HepG2 (cell line): Measurements from ENCODE around the gene PIGO. TPM values are rescaled to one million over a fixed set of nuclear protein-coding genes. Genes with fewer than 3 reads are reported as not detected.

ENCODE experiments used
- ATAC-seq: fragments of 200-7000 bp; cut with Tn5 transposase; 3 replicates; pipeline ENCODE4 v1.9.1; 2020; ENCODE audit warnings: mild to moderate bottlenecking, moderate library complexity
- BruUV-seq: library from RNA; stranded (reverse); fragments of 400-500 nt; replicated peaks from 2 replicates; lab custom pipeline; 2021; lab: Mats Ljungman, UMichigan
- CTCF ChIA-PET: fragments of 300-600 bp; formaldehyde crosslinking; extraction: SDS; loops from one replicate; lab custom pipeline; 2021; ENCODE audit warnings: low total read pairs, inconsistent platforms, low intra/inter-chr PET ratio; lab: Yijun Ruan, JAX
- POLR2A ChIA-PET: fragments of 350-600 bp; sonication (Branson Sonifier 250); formaldehyde crosslinking; loops from one replicate; lab custom pipeline; 2020; ENCODE audit warnings: antibody characterized with exemption, inconsistent platforms; lab: Yijun Ruan, JAX
- DNase-seq: peaks from one replicate; pipeline ENCODE4 v3.0.0-alpha.2; 2015; ENCODE audit warnings: low spot score
- FAIRE-seq: peaks from 3 replicates; lab custom pipeline; 2011; peaks lifted over from hg19 to GRCh38; lab: Jason Lieb, UNC
- H2AFZ ChIP-seq: one replicate; pipeline ENCODE4 v1.6.1; 2011; ENCODE audit warnings: low read length, inconsistent platforms
- H3K27ac ChIP-seq: fragments of 300-600 bp; 3 replicates; pipeline ENCODE4 v1.8.0; 2011; ENCODE audit warnings: mixed run types, mild to moderate bottlenecking, mixed read lengths, low read length, inconsistent platforms; ENCODE audit not compliant: insufficient read depth; ENCODE audit errors: extremely low read length
- H3K27me3 ChIP-seq, 2 experiments: fragments of 200-600 bp in 1 of 2; 2 replicates in 1 of 2; 3 replicates in 1 of 2; pipeline versions ENCODE4 v1.6.0 to v1.8.0; 2011; ENCODE audit warnings: low read length in 2 of 2, mild to moderate bottlenecking in 2 of 2, moderate library complexity in 2 of 2, inconsistent platforms in 1 of 2; ENCODE audit not compliant: insufficient read depth in 2 of 2, control insufficient read depth in 1 of 2
- H3K36me3 ChIP-seq, 2 experiments: fragments of 200-600 bp in 1 of 2; replicated peaks in 1 of 2; 2 replicates in 1 of 2; 3 replicates in 1 of 2; pipeline versions ENCODE4 v1.5.1 to v1.8.0; 2011; ENCODE audit warnings: low read length in 2 of 2, inconsistent platforms in 1 of 2; ENCODE audit not compliant: insufficient read depth in 2 of 2, control insufficient read depth in 1 of 2
- H3K4me1 ChIP-seq: 2 replicates; pipeline ENCODE4 v1.5.1; 2012; ENCODE audit warnings: low read length, inconsistent platforms; ENCODE audit not compliant: insufficient read depth
- H3K4me2 ChIP-seq: 2 replicates; pipeline ENCODE4 v1.6.0; 2011; ENCODE audit warnings: low read depth, low read length, inconsistent platforms
- H3K4me3 ChIP-seq, 3 experiments: fragments of 200-600 bp in 1 of 3; sonication (generic), shearing (Covaris generic) in 1 of 3; replicated peaks in 1 of 3; 2 replicates each; pipeline ENCODE4 v1.5.1; 2011 to 2016; ENCODE audit warnings: low read length in 3 of 3, inconsistent platforms in 2 of 3, low read depth in 2 of 3, mild to moderate bottlenecking in 2 of 3, control low read depth in 1 of 3, mixed read lengths in 1 of 3; ENCODE audit not compliant: insufficient read depth in 1 of 3
- H3K79me2 ChIP-seq: one replicate; pipeline ENCODE4 v1.6.1; 2011; ENCODE audit warnings: low read length, inconsistent platforms; ENCODE audit not compliant: insufficient read depth
- H3K9ac ChIP-seq: 2 replicates; pipeline ENCODE4 v1.6.0; 2011; ENCODE audit warnings: mild to moderate bottlenecking, low read depth, low read length, inconsistent platforms; ENCODE audit not compliant: insufficient read depth
- H3K9me3 ChIP-seq: 2 replicates; pipeline ENCODE4 v1.5.1; 2012; ENCODE audit warnings: mild to moderate bottlenecking, low read length
- H4K20me1 ChIP-seq: 2 replicates; pipeline ENCODE4 v1.6.0; 2011; ENCODE audit warnings: inconsistent platforms, mild to moderate bottlenecking, low read length, moderate library complexity; ENCODE audit not compliant: insufficient read depth
- FOXA3 ChIP-seq: IDR thresholded peaks from 2 replicates; pipeline ENCODE4 v1.6.1; 2016; ENCODE audit warnings: missing genetic modification reagents, missing compliant biosample characterization
- HIVEP1 ChIP-seq: sonication (generic); formaldehyde crosslinking; IDR thresholded peaks from 2 replicates; pipeline ENCODE4 v1.4.0; 2020; ENCODE audit warnings: mild to moderate bottlenecking, missing genetic modification reagents
- MBNL3 ChIP-seq: fragments of 250-450 bp; sonication (Bioruptor Pico); conservative IDR thresholded peaks from 2 replicates; pipeline ENCODE4 v1.8.0; 2022; ENCODE audit warnings: mild to moderate bottlenecking, inconsistent platforms
- POLR2AphosphoS2 ChIP-seq: IDR thresholded peaks from 2 replicates; pipeline ENCODE4 v1.6.1; 2011; ENCODE audit warnings: low read depth, low read length, improper control_type of control experiment
- SMC3 ChIP-seq: IDR thresholded peaks from 2 replicates; pipeline ENCODE4 v1.6.1; 2011; ENCODE audit warnings: low read length, improper control_type of control experiment
- STAG1 ChIP-seq: sonication (generic); formaldehyde crosslinking; IDR thresholded peaks from 2 replicates; pipeline ENCODE4 v1.4.0; 2020; ENCODE audit warnings: missing genetic modification reagents
- ZNF143 ChIP-seq: sonication (generic); formaldehyde crosslinking; IDR thresholded peaks from 2 replicates; pipeline ENCODE4 v1.4.0; 2020; ENCODE audit warnings: missing genetic modification reagents
- ZNF318 ChIP-seq: sonication (generic); formaldehyde crosslinking; IDR thresholded peaks from 2 replicates; pipeline ENCODE4 v1.4.0; 2020; ENCODE audit warnings: mild to moderate bottlenecking, missing genetic modification reagents
- ZNF768 ChIP-seq: sonication (generic); formaldehyde crosslinking; IDR thresholded peaks from 2 replicates; pipeline ENCODE4 v1.4.0; 2020; ENCODE audit warnings: missing genetic modification reagents
- WGBS: methylation state at CpG from one replicate; pipeline ENCODE4 v1.1.6; 2017; ENCODE audit warnings: low lambda C conversion rate; 5-methylcytosine and 5-hydroxymethylcytosine counted together
- in situ Hi-C: cut with HindIII; loops from 2 replicates; pipeline ENCODE4 v1.10.0; 2017; ENCODE audit warnings: low pct_unique_long_range_greater_than_20kb; ENCODE audit not compliant: extremely low pct_ligation_motif_present
- intact Hi-C: fragments of 100-400 bp; cut with micrococcal nuclease; formaldehyde crosslinking; loops from one replicate; pipeline ENCODE4 v1.10.0; 2022; ENCODE audit not compliant: unreplicated experiment
- polyA plus RNA-seq, 8 experiments: library from polyadenylated mRNA; depleted of rRNA in 3 of 8; stranded (reverse) in 7 of 8; unstranded in 1 of 8; fragments of >200 nt; fragmentation: Illumina TruSeq in 4 of 8; extraction: Trizol in 4 of 8; gene quantifications; 2 replicates each; pipeline versions ENCODE4 v1.2.1 to v1.2.3, GENCODE V29; 2011 to 2016; ENCODE audit warnings: low read depth in 4 of 8, missing spikeins in 1 of 8, mixed read lengths in 1 of 8; ENCODE audit not compliant: insufficient read depth in 1 of 8
- total RNA-seq, 5 experiments: library from RNA; depleted of rRNA; stranded (reverse); fragments of >200 nt; fragmentation: Illumina TruSeq; extraction: Trizol; gene quantifications; 2 replicates each; pipeline ENCODE4 v1.2.3, GENCODE V29; 2016; ENCODE audit warnings: low read depth in 1 of 5
- TF ChIP-seq, protein P1 (sequence below): sonication (generic); formaldehyde crosslinking; IDR thresholded peaks from 2 replicates; pipeline ENCODE4 v1.8.0; 2022; ENCODE audit warnings: mild to moderate bottlenecking, missing genetic modification reagents; ENCODE audit not compliant: insufficient replicate concordance
- TF ChIP-seq, protein P2 (sequence below): sonication (generic); formaldehyde crosslinking; conservative IDR thresholded peaks from 2 replicates; pipeline ENCODE4 v1.8.0; 2022; ENCODE audit warnings: mild to moderate bottlenecking, moderate library complexity, missing genetic modification reagents

PIGO gene
- total and polyA plus RNA-seq, 2 of the 13 experiments (the other 11 are each of a cell fraction or from before 2014, with no cell fraction given): 20.5 to 26.2 TPM

DNA sequence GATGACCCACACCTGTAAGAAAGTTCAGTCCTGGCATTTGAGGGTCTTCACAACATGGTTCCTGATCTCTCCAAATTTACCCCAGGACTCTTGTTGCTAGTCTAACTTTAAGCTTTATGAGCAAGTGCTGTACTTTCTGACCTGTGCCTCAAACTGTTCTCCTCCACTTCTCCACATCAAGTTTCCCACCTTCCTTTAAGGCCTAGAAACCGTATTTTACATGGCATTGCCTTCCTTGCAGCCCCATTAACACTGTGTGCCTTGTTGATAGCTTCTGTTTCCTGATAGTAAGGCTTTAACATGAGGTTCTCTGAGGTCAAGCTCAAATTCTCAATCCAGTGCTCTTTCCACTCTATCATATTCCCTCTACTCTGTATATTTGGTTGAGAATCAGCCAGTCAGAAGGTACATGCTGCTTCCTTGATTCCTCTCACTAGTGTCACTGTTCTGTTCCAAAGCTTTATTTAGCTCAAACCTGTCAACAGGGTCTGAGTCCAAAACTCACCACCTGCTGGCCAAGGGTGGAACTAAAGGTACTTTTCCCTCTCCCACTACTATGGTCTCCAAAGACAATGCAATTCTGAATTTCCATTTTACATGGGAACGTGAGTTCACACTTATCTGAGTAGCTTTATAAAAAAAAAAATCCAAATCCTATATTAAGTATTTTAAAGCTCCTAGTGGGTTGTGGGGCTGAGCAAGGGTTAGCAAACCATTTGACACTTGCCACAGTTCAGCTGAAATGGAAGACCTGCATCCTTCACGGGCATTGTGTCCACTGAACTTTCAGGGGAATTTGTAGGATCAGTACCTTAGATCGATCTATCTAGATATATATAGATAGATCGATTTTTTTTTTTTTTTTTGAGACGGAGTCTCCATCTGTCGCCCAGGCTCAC, 45.1 kb downstream of the PIGO start:
- Histone ChIP-seq H3K4me2 (no peak overlapping the region), H4K20me1 (no peaks in the 10 kb centered on the region; the same call in 1 of the 2 replicates), H3K9me3 (no peaks in the 10 kb centered on the region), H3K27ac (no peak overlapping the region), H3K36me3 (peaks cover 1 to 3% of the 10 kb centered on the region in 2 experiments; a peak in 2 of 5 replicates), H3K9ac (no peak overlapping the region), H2AFZ (no peak overlapping the region), H3K4me3 (no peak overlapping the region), H3K79me2 (no peaks in the 10 kb centered on the region), H3K4me1 (no peaks in the 10 kb centered on the region), H3K27me3 (no peaks in the 10 kb centered on the region)
- ChIA-PET CTCF (interaction anchor here (1.7 kb wide), 1 partner anchor 152 kb away, joined by 7 read pairs; no protein-coding TSS in a partner anchor), POLR2A (interaction anchor here (1.2 to 1.9 kb wide), 2 partner anchors 9 to 21 kb away, joined by 5 to 11 read pairs; partner anchors contain the start of gene VCP)
- peak; percentile 75 for ATAC-seq
- intact Hi-C loops: loop anchor here (1.0 kb wide), 1 partner anchor 152 kb away; no protein-coding TSS in a partner anchor
- peak; percentile 45 for DNase-seq
- 61% methylated on average over 7 of the region's 7 CpGs for WGBS
- in situ Hi-C loops: no loop called here
- no TSS peak for BruUV-seq
- peak; percentile 94 for FAIRE-seq
- TF ChIP-seq ZNF768 (CRISPR knock-in tag) (no peak), FOXA3 (CRISPR knock-in tag) (peak; percentile 38; the same call in 1 of the 2 replicates), HIVEP1 (CRISPR knock-in tag) (no peak), MBNL3 (CRISPR knock-in tag) (no peak), ZNF143 (no peak), SMC3 (peak; percentile 63; the same call in 1 of the 2 replicates), ZNF318 (CRISPR knock-in tag) (no peak), STAG1 (CRISPR knock-in tag) (peak; percentile 24; the same call in 1 of the 2 replicates), POLR2AphosphoS2 (peak; percentile 94)
- TF ChIP-seq, protein P1, sequence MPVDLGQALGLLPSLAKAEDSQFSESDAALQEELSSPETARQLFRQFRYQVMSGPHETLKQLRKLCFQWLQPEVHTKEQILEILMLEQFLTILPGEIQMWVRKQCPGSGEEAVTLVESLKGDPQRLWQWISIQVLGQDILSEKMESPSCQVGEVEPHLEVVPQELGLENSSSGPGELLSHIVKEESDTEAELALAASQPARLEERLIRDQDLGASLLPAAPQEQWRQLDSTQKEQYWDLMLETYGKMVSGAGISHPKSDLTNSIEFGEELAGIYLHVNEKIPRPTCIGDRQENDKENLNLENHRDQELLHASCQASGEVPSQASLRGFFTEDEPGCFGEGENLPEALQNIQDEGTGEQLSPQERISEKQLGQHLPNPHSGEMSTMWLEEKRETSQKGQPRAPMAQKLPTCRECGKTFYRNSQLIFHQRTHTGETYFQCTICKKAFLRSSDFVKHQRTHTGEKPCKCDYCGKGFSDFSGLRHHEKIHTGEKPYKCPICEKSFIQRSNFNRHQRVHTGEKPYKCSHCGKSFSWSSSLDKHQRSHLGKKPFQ: no peak
- TF ChIP-seq, protein P2, sequence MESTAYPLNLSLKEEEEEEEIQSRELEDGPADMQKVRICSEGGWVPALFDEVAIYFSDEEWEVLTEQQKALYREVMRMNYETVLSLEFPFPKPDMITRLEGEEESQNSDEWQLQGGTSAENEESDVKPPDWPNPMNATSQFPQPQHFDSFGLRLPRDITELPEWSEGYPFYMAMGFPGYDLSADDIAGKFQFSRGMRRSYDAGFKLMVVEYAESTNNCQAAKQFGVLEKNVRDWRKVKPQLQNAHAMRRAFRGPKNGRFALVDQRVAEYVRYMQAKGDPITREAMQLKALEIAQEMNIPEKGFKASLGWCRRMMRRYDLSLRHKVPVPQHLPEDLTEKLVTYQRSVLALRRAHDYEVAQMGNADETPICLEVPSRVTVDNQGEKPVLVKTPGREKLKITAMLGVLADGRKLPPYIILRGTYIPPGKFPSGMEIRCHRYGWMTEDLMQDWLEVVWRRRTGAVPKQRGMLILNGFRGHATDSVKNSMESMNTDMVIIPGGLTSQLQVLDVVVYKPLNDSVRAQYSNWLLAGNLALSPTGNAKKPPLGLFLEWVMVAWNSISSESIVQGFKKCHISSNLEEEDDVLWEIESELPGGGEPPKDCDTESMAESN (CRISPR knock-in tag): no peak
